Measurements from ENCODE around the gene CFC1B. TPM values are rescaled to one million over a fixed set of nuclear protein-coding genes. Genes with fewer than 3 reads are reported as not detected.
"Not testable (repeated sequence)": the region's sequence is repeated elsewhere in the genome, so short reads cannot be mapped to it uniquely, and the experiment has no call there.

CFC1B gene
- polyA plus RNA-seq, 1 of the 3 experiments (the other 2 are of a cell fraction): not detected

DNA sequence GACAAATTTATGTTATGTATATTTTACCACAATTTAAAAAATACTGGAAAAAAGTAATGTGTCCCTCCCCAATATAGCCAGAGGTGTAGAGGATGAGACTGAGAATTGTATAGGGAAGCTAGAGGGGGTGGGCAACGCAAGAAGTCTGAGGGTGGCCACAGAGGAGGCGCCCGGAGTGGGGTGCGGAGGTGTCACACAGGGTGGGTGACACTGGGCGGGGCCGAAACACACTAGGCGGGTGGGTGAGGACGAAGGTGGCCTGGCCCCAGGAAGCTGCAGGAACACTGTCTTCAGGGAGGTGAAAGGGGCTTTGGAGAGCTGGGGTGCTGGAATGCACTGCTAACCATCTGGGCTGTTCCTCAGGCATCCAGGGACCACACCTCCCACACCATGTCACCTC, 35.4 kb downstream of the CFC1B start:
- WGBS (ENCODE audit: low lambda C conversion rate): no CpG with 5 or more reads among the region's 8 CpGs
- H4K20me1 ChIP-seq (ENCODE audit: insufficient read depth); H3K4me3 ChIP-seq (ENCODE audit: low read depth in 2 of 2, low read length in 1 of 2); H3K27ac ChIP-seq (ENCODE audit: low read depth in 2 of 2, low read length in 1 of 2); CTCF ChIA-PET; H3K9ac ChIP-seq; H3K79me2 ChIP-seq (ENCODE audit: insufficient read depth); H3K36me3 ChIP-seq (replicated peaks in 1 of 2; ENCODE audit: control insufficient read depth in 1 of 2, insufficient read depth in 2 of 2, low read length in 1 of 2); H3K9me3 ChIP-seq; H3K9me2 ChIP-seq; POLR2A ChIA-PET; H3K27me3 ChIP-seq (ENCODE audit: insufficient read depth); H3K4me2 ChIP-seq; H2AFZ ChIP-seq (ENCODE audit: low read depth); H3K4me1 ChIP-seq (ENCODE audit: control insufficient read depth in 1 of 2, insufficient read depth in 2 of 2, low read depth in 1 of 2, low read length in 1 of 2); DNase-seq; H3F3A ChIP-seq (replicated peaks; ENCODE audit: insufficient read depth): not testable (repeated sequence)

DNA sequence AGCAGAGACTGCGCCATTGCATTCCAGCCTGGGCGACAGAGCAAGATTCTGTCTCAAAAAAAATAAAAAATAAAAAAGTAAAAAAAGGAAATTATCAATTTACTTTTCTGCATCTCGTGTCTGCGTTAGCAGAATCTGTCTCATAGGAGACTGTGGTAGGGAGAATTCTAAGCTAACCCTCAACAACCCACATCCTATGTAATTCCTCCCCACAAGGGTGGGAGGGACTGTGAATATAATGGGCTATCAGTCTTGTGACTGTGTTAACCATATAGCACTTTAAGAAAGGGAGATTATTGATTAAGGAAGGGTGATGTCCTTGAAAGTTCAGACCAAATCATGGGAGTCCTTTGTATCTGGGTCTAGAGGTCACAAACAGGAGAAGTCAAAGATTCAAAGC, 45.1 kb downstream of the CFC1B start:
- POLR2A ChIA-PET; H3K27ac ChIP-seq (ENCODE audit: low read depth in 2 of 2, low read length in 1 of 2): not testable (repeated sequence)
- no CpG with 5 or more reads among the region's 4 CpGs for WGBS (ENCODE audit: low lambda C conversion rate)

DNA sequence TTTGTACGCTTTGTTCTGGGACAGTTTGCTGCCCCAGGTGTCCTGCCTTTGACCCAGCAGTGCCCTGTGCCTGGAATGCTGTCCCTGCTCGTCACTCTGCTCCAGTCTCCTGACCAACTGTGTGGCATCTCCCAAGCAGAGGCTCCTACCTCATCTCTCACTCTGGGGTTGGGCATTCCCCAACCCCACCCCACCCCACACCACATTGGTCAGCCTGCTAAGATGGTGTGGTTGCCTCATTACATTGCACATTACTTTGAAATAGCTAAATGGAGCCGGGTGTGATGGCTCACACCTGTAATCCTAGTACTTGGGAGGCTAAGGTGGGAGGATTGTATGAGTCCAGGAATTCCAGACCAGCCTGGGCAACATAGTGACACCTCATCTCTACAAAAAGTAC, 50.9 kb downstream of the CFC1B start:
- WGBS (ENCODE audit: low lambda C conversion rate): no CpG with 5 or more reads among the region's 3 CpGs
- H3K9me3 ChIP-seq; H3K9me2 ChIP-seq; H3K4me3 ChIP-seq (ENCODE audit: low read depth in 2 of 2, low read length in 1 of 2); H3K9ac ChIP-seq; CTCF ChIA-PET; POLR2A ChIA-PET; H3K4me2 ChIP-seq; H2AFZ ChIP-seq (ENCODE audit: low read depth); H3K27me3 ChIP-seq (ENCODE audit: insufficient read depth); H3K4me1 ChIP-seq (ENCODE audit: control insufficient read depth in 1 of 2, insufficient read depth in 2 of 2, low read depth in 1 of 2, low read length in 1 of 2); H3K36me3 ChIP-seq (replicated peaks in 1 of 2; ENCODE audit: control insufficient read depth in 1 of 2, insufficient read depth in 2 of 2, low read length in 1 of 2); DNase-seq; H3K27ac ChIP-seq (ENCODE audit: low read depth in 2 of 2, low read length in 1 of 2); H3F3A ChIP-seq (replicated peaks; ENCODE audit: insufficient read depth); H4K20me1 ChIP-seq (ENCODE audit: insufficient read depth); H3K79me2 ChIP-seq (ENCODE audit: insufficient read depth): not testable (repeated sequence)

More for the DNA sequence above, 45.1 kb downstream of the CFC1B start:
- H3K36me3 ChIP-seq (replicated peaks in 1 of 2; ENCODE audit: control insufficient read depth in 1 of 2, insufficient read depth in 2 of 2, low read length in 1 of 2); H3F3A ChIP-seq (replicated peaks; ENCODE audit: insufficient read depth); H2AFZ ChIP-seq (ENCODE audit: low read depth); H4K20me1 ChIP-seq (ENCODE audit: insufficient read depth); DNase-seq; H3K4me1 ChIP-seq (ENCODE audit: control insufficient read depth in 1 of 2, insufficient read depth in 2 of 2, low read depth in 1 of 2, low read length in 1 of 2); H3K9ac ChIP-seq; H3K79me2 ChIP-seq (ENCODE audit: insufficient read depth); H3K9me3 ChIP-seq; CTCF ChIA-PET; H3K9me2 ChIP-seq; H3K4me2 ChIP-seq; H3K4me3 ChIP-seq (ENCODE audit: low read depth in 2 of 2, low read length in 1 of 2); H3K27me3 ChIP-seq (ENCODE audit: insufficient read depth): not testable (repeated sequence)

DNA sequence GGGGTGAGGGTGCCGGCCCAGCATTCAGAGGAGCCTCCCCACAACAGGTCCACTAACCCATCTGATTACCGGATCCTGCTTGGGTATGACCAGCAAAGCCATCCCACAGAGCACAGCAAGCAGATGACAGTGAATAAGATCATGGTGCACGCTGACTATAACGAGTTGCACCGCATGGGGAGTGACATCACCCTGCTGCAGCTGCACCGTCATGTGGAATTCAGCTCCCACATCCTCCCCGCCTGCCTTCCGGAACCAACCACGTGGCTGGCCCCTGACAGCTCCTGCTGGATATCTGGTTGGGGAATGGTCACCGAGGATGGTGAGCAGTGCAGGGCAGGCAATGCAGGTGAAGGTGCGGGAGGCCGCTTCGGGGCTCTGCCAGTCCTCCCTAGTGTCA, 53.2 kb downstream of the CFC1B start:
- H3K9ac ChIP-seq; H3K9me3 ChIP-seq; H4K20me1 ChIP-seq (ENCODE audit: insufficient read depth): not testable (repeated sequence)

DNA sequence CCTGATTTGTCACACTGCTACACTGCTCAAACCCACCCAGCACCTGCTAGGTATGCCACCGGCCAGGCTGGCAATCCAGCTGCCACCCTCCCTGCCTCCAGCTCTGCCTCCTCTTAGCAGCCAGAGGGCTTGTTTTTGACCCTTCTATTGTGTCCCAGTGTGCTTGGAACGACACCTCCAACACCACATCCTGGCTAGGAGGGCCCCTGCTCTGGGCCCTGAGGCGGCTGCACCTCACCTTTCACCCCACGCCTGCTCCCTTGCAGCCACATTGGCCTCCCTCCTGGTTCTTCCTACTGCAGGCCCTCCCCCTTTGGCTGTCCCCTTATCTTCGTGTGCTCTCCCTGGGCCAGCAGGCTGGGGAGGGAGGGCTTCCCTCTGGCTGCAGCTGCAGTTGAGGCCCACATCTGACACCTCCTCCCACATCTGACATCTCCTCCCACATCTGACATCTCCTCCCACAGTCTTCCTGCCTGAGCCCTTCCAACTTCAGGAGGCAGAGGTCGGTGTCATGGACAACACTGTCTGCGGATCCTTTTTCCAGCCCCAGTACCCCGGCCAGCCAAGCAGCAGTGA, 55.3 kb downstream of the CFC1B start:
- H3K4me1 ChIP-seq (ENCODE audit: control insufficient read depth in 1 of 2, insufficient read depth in 2 of 2, low read depth in 1 of 2, low read length in 1 of 2); H3K9me3 ChIP-seq; H3K27me3 ChIP-seq (ENCODE audit: insufficient read depth); H3F3A ChIP-seq (replicated peaks; ENCODE audit: insufficient read depth); CTCF ChIA-PET; H3K36me3 ChIP-seq (replicated peaks in 1 of 2; ENCODE audit: control insufficient read depth in 1 of 2, insufficient read depth in 2 of 2, low read length in 1 of 2); H3K79me2 ChIP-seq (ENCODE audit: insufficient read depth); H3K9me2 ChIP-seq; H3K9ac ChIP-seq; H3K4me2 ChIP-seq; DNase-seq; H4K20me1 ChIP-seq (ENCODE audit: insufficient read depth); H3K27ac ChIP-seq (ENCODE audit: low read depth in 2 of 2, low read length in 1 of 2); POLR2A ChIA-PET; H2AFZ ChIP-seq (ENCODE audit: low read depth); H3K4me3 ChIP-seq (ENCODE audit: low read depth in 2 of 2, low read length in 1 of 2): not testable (repeated sequence)
- no CpG with 5 or more reads among the region's 8 CpGs for WGBS (ENCODE audit: low lambda C conversion rate)

More for the DNA sequence above, 53.2 kb downstream of the CFC1B start:
- 54% methylated on average over 7 of the region's 13 CpGs for WGBS (ENCODE audit: low lambda C conversion rate)
- H3K27ac ChIP-seq (ENCODE audit: low read depth in 2 of 2, low read length in 1 of 2); POLR2A ChIA-PET; CTCF ChIA-PET; DNase-seq; H2AFZ ChIP-seq (ENCODE audit: low read depth); H3F3A ChIP-seq (replicated peaks; ENCODE audit: insufficient read depth); H3K9me2 ChIP-seq; H3K4me2 ChIP-seq; H3K79me2 ChIP-seq (ENCODE audit: insufficient read depth); H3K4me1 ChIP-seq (ENCODE audit: control insufficient read depth in 1 of 2, insufficient read depth in 2 of 2, low read depth in 1 of 2, low read length in 1 of 2); H3K4me3 ChIP-seq (ENCODE audit: low read depth in 2 of 2, low read length in 1 of 2); H3K36me3 ChIP-seq (replicated peaks in 1 of 2; ENCODE audit: control insufficient read depth in 1 of 2, insufficient read depth in 2 of 2, low read length in 1 of 2); H3K27me3 ChIP-seq (ENCODE audit: insufficient read depth): not testable (repeated sequence)

DNA sequence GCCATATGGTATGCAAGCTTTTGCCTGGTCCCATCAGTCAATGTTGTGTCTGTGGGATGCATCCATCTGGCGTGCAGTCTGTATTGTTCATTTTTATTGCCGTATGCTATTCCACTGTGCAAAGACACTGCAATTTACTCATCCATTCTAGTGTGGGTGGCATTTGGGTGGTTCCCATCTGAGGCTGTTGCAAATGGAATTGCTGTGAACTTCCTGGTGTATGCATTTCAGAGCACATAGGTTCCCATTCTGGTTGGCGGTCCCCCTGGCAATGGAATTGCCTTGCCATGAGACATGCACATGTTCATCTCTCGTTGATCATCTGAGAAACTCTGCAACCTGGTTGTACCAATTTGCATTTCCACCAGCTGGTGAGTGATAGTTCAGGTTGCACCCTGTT, 56.5 kb downstream of the CFC1B start:
- H3K36me3 ChIP-seq (replicated peaks in 1 of 2; ENCODE audit: control insufficient read depth in 1 of 2, insufficient read depth in 2 of 2, low read length in 1 of 2); H3K9me2 ChIP-seq; H3K4me1 ChIP-seq (ENCODE audit: control insufficient read depth in 1 of 2, insufficient read depth in 2 of 2, low read depth in 1 of 2, low read length in 1 of 2); H3K27ac ChIP-seq (ENCODE audit: low read depth in 2 of 2, low read length in 1 of 2); H3K9ac ChIP-seq; H3K9me3 ChIP-seq; H3K4me3 ChIP-seq (ENCODE audit: low read depth in 2 of 2, low read length in 1 of 2); CTCF ChIA-PET; H3K79me2 ChIP-seq (ENCODE audit: insufficient read depth); H3K27me3 ChIP-seq (ENCODE audit: insufficient read depth); H3K4me2 ChIP-seq; H4K20me1 ChIP-seq (ENCODE audit: insufficient read depth); H3F3A ChIP-seq (replicated peaks; ENCODE audit: insufficient read depth); H2AFZ ChIP-seq (ENCODE audit: low read depth); POLR2A ChIA-PET; DNase-seq: not testable (repeated sequence)
- no CpG with 5 or more reads among the region's 4 CpGs for WGBS (ENCODE audit: low lambda C conversion rate)
